PC-9 (cell line): Measurements from ENCODE around the gene DSCAML1. TPM values are rescaled to one million over a fixed set of nuclear protein-coding genes. Genes with fewer than 3 reads are reported as not detected.

ENCODE experiments used
- BruUV-seq: library from RNA; stranded (reverse); fragments of 400-500 nt; replicated peaks from 2 replicates; lab custom pipeline; 2021; lab: Mats Ljungman, UMichigan
- CTCF ChIA-PET: fragments of 300-600 bp; sonication (Branson Sonifier 250); formaldehyde crosslinking; loops from one replicate; lab custom pipeline; 2022; ENCODE audit warnings: antibody characterized with exemption; lab: Charles Lee
- POLR2A ChIA-PET: fragments of 300-600 bp; sonication (Branson Sonifier 250); formaldehyde crosslinking; loops from one replicate; lab custom pipeline; 2022; ENCODE audit warnings: antibody characterized with exemption; ENCODE audit not compliant: unreplicated experiment; lab: Charles Lee
- DNase-seq, 2 experiments: peaks; one replicate each; pipeline versions ENCODE4 v3.0.0 to v3.0.0-alpha.2; 2015 to 2022; ENCODE audit warnings: mixed read lengths in 1 of 2
- H2AFZ ChIP-seq: fragments of 200-600 bp; sonication (generic); 2 replicates; pipeline ENCODE4 v1.8.1; 2017; ENCODE audit warnings: antibody characterized with exemption
- H3F3A ChIP-seq: fragments of 200-600 bp; sonication (generic); 2 replicates; pipeline ENCODE4 v1.8.1; 2017; ENCODE audit warnings: antibody characterized with exemption, mild to moderate bottlenecking, low read depth; ENCODE audit not compliant: insufficient read depth
- H3K27ac ChIP-seq: fragments of 200-600 bp; sonication (generic); 2 replicates; pipeline ENCODE4 v1.6.1; 2016; ENCODE audit warnings: mixed run types
- H3K27me3 ChIP-seq: fragments of 200-600 bp; sonication (generic); 2 replicates; pipeline ENCODE4 v1.6.1; 2016; ENCODE audit warnings: low read depth, mixed run types; ENCODE audit not compliant: insufficient read depth
- H3K36me3 ChIP-seq: fragments of 200-600 bp; sonication (generic); 2 replicates; pipeline ENCODE4 v1.6.1; 2016; ENCODE audit warnings: low read depth, mixed run types
- H3K4me1 ChIP-seq: fragments of 200-600 bp; sonication (generic); replicated peaks from 2 replicates; pipeline ENCODE4 v1.6.1; 2016; ENCODE audit warnings: mixed run types; ENCODE audit not compliant: insufficient read depth
- H3K4me2 ChIP-seq: fragments of 200-600 bp; sonication (generic); 2 replicates; pipeline ENCODE4 v1.6.1; 2017; ENCODE audit warnings: mixed run types
- H3K4me3 ChIP-seq: fragments of 200-600 bp; sonication (generic); 2 replicates; pipeline ENCODE4 v1.6.1; 2016; ENCODE audit warnings: mixed run types
- H3K79me2 ChIP-seq: fragments of 200-600 bp; sonication (generic); 2 replicates; pipeline ENCODE4 v1.6.1; 2017; ENCODE audit warnings: low read depth, mixed run types
- H3K9me2 ChIP-seq: fragments of 200-600 bp; sonication (generic); 2 replicates; pipeline ENCODE4 v1.8.1; 2017; ENCODE audit warnings: mild to moderate bottlenecking; ENCODE audit not compliant: insufficient read depth
- H3K9me3 ChIP-seq: fragments of 200-600 bp; sonication (generic); 2 replicates; pipeline ENCODE4 v1.8.1; 2016; ENCODE audit warnings: low read depth; ENCODE audit not compliant: insufficient read depth
- H4K20me1 ChIP-seq: fragments of 200-600 bp; sonication (generic); 2 replicates; pipeline ENCODE4 v1.8.1; 2017; ENCODE audit not compliant: insufficient read depth
- EZH2 ChIP-seq: fragments of 200-600 bp; sonication (generic); IDR thresholded peaks from 2 replicates; pipeline ENCODE4 v1.8.0; 2017; ENCODE audit warnings: antibody characterized with exemption, low read depth
- intact Hi-C: fragments of 100-400 bp; cut with micrococcal nuclease; formaldehyde crosslinking; loops from one replicate; pipeline ENCODE4 v1.10.0; 2022; ENCODE audit not compliant: unreplicated experiment
- total RNA-seq: library from RNA; stranded (reverse); gene quantifications from 2 replicates; pipeline ENCODE4 v1.2.3, GENCODE V29; 2021
- TF ChIP-seq, protein P1 (sequence below): fragments of 200-600 bp; sonication (generic); conservative IDR thresholded peaks from 2 replicates; pipeline ENCODE4 v1.6.1; 2017; ENCODE audit warnings: mixed run types, antibody characterized with exemption, mild to moderate bottlenecking, moderate library complexity

Gene DSCAML1
- total RNA-seq, 1 experiment from 2014 or later: not detected

- TF ChIP-seq, protein P1, sequence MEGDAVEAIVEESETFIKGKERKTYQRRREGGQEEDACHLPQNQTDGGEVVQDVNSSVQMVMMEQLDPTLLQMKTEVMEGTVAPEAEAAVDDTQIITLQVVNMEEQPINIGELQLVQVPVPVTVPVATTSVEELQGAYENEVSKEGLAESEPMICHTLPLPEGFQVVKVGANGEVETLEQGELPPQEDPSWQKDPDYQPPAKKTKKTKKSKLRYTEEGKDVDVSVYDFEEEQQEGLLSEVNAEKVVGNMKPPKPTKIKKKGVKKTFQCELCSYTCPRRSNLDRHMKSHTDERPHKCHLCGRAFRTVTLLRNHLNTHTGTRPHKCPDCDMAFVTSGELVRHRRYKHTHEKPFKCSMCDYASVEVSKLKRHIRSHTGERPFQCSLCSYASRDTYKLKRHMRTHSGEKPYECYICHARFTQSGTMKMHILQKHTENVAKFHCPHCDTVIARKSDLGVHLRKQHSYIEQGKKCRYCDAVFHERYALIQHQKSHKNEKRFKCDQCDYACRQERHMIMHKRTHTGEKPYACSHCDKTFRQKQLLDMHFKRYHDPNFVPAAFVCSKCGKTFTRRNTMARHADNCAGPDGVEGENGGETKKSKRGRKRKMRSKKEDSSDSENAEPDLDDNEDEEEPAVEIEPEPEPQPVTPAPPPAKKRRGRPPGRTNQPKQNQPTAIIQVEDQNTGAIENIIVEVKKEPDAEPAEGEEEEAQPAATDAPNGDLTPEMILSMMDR: no peak
- TF ChIP-seq EZH2: no peak
- Histone ChIP-seq H3K27me3 (peaks cover 94% of the 10 kb centered on the region), H4K20me1 (no peaks in the 10 kb centered on the region), H3K79me2 (no peaks in the 10 kb centered on the region), H3K9me3 (no peaks in the 10 kb centered on the region), H3F3A (no peaks in the 10 kb centered on the region), H3K9me2 (no peaks in the 10 kb centered on the region), H3K27ac (no peak overlapping the region), H3K4me1 (no peaks in the 10 kb centered on the region), H2AFZ (no peak overlapping the region), H3K4me2 (no peak overlapping the region), H3K36me3 (no peaks in the 10 kb centered on the region), H3K4me3 (no peak overlapping the region)
- ChIA-PET CTCF (interaction anchor here (0.7 kb wide), 1 partner anchor 87 kb away, joined by 3 read pairs; no protein-coding TSS in a partner anchor), POLR2A (no interaction called here)
- intact Hi-C loops: no loop called here
- DNase-seq: no peak
- BruUV-seq: no TSS peak
Measured at GRCh38 chr11:117722082-117722481, 74.9 kb downstream of the DSCAML1 start.

DNA sequence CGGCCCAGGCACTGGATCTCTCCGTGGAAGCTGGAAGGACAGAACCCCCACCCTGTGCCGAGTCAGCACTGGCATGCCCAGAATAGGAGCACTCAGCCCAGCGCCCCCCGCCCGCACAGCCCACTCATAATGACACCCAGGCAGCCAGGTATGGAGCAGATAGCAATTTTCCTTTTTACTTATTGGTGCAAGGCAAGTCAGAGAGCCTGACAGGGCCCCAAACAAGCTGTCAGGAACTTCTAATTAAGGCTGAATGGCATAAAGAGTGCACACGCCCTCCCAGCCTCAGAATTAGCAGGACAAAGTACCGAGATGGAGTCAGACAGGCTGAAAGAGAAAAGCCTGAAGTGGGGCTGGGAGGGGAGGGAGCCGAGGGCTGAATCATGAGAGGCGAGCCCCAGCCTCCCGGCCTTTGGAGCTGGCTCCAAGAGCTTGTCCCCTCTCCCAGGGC is 76.9 kb downstream of the DSCAML1 start:
- H3K36me3 ChIP-seq: no peaks in the 10 kb centered on the region
- ChIA-PET POLR2A (no interaction called here), CTCF (no interaction called here)
- BruUV-seq: no TSS peak
- no peaks in the 10 kb centered on the region for H3K79me2 ChIP-seq
- no peak overlapping the region for H3K27ac ChIP-seq
- TF ChIP-seq, protein P1: no peak
- no peak for TF ChIP-seq EZH2
- DNase-seq: no peak
- no peaks in the 10 kb centered on the region for H3K9me3 ChIP-seq
- intact Hi-C loops: no loop called here
- no peaks in the 10 kb centered on the region for H3K4me1 ChIP-seq
- no peak overlapping the region for H2AFZ ChIP-seq
- no peaks in the 10 kb centered on the region for H4K20me1 ChIP-seq
- H3F3A ChIP-seq: no peaks in the 10 kb centered on the region
- H3K9me2 ChIP-seq: no peaks in the 10 kb centered on the region
- H3K4me3 ChIP-seq: no peak overlapping the region
- no peak overlapping the region for H3K4me2 ChIP-seq
- peaks cover 96% of the 10 kb centered on the region for H3K27me3 ChIP-seq

DNA sequence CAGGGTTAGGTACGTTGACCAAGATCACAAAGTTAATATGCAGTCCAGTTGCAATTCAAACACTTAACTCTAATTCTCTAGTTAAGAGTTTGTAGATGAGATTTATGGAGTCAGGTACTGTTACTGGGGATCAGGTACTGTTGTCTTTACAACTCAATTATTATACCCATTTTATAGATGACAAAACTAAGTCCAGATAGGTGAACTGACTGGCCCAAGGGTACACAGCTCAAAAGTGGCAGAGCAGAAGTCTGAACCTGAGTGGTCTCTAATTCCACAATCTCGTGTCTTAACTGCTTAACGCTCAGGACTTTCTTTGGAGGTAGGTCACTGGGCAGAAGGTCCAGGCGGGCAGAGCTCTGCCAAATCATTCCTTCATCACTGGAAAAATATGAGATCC is 77.5 kb downstream of the DSCAML1 start:
- Histone ChIP-seq H3K4me3 (no peak overlapping the region), H2AFZ (no peak overlapping the region), H3K27me3 (peaks cover 96% of the 10 kb centered on the region), H3K4me1 (no peaks in the 10 kb centered on the region), H3K4me2 (no peak overlapping the region), H3K9me2 (no peaks in the 10 kb centered on the region), H3K79me2 (no peaks in the 10 kb centered on the region), H3K27ac (no peak overlapping the region), H3K9me3 (no peaks in the 10 kb centered on the region), H3K36me3 (no peaks in the 10 kb centered on the region), H4K20me1 (no peaks in the 10 kb centered on the region), H3F3A (no peaks in the 10 kb centered on the region)
- POLR2A ChIA-PET: no interaction called here
- no TSS peak for BruUV-seq
- intact Hi-C loops: no loop called here
- no peak for DNase-seq
- no peak for TF ChIP-seq EZH2
- TF ChIP-seq, protein P1: no peak
- CTCF ChIA-PET: no interaction called here
